Activated CD4-positive, alpha-beta memory T cell treated with anti-CD3 and anti-CD28 coated beads for 36 hours (primary cell): ENCODE results near the gene RGP1. TPM values are rescaled to one million over a fixed set of nuclear protein-coding genes. Genes with fewer than 3 reads are reported as not detected.

ENCODE experiments used
- CTCF ChIA-PET: fragments of 350-600 bp; sonication (Branson Sonifier 250); formaldehyde crosslinking; loops from one replicate; lab custom pipeline; 2021; ENCODE audit warnings: antibody characterized with exemption, inconsistent platforms; lab: Charles Lee
- POLR2A ChIA-PET: fragments of 350-600 bp; sonication (Branson Sonifier 250); formaldehyde crosslinking; loops from one replicate; lab custom pipeline; 2021; ENCODE audit warnings: antibody characterized with exemption; lab: Charles Lee
- DNase-seq: peaks from one replicate; pipeline ENCODE4 v3.0.0-alpha.2; 2020
- H3K27ac Mint-ChIP-seq: one replicate; pipeline ENCODE4 v1.8.0; 2021; ENCODE audit warnings: mixed read lengths
- H3K27me3 Mint-ChIP-seq: one replicate; pipeline ENCODE4 v1.8.0; 2021; ENCODE audit warnings: mixed read lengths
- H3K36me3 Mint-ChIP-seq: one replicate; pipeline ENCODE4 v1.8.0; 2021; ENCODE audit warnings: mixed read lengths
- H3K4me1 Mint-ChIP-seq: one replicate; pipeline ENCODE4 v1.8.0; 2021; ENCODE audit warnings: low read depth, mixed read lengths
- H3K4me3 Mint-ChIP-seq: one replicate; pipeline ENCODE4 v1.8.0; 2021; ENCODE audit warnings: mild to moderate bottlenecking, mixed read lengths
- H3K9me3 Mint-ChIP-seq: one replicate; pipeline ENCODE4 v1.8.0; 2021; ENCODE audit warnings: mixed read lengths
- intact Hi-C: fragments of 100-400 bp; cut with micrococcal nuclease; formaldehyde crosslinking; loops from one replicate; pipeline ENCODE4 v1.15.1; 2023
- total RNA-seq, 2 experiments: library from RNA; stranded (reverse); gene quantifications; one replicate each; pipeline ENCODE4 v1.2.3, GENCODE V29; 2021

RGP1 gene
- total RNA-seq, 2 experiments from 2014 or later: 17.4 to 18.0 TPM

DNA sequence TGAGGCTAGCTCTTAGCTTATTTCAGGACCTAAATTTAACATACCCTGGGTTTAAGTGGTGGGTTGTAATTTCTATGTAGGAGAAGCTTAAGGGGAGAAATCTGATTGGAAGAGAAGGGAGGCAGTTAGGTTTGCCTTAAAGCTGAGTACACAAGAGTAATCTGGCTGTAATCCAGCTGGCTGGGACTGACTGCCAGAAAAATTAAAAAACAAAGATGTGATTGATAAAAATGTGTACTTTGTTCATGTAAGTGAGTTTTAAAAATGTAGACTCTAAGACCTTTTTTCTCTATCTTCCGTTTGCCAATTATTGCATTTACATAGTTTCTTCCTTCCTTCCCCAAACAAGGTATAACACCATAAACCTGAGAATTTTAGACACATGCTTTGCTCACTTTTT is 22.4 kb downstream of the RGP1 start:
- intact Hi-C loops: no loop called here
- CTCF ChIA-PET: interaction anchor here (1.0 to 1.2 kb wide), 4 partner anchors 19 to 110 kb away, joined by 3 to 7 read pairs (median 3); no protein-coding TSS in a partner anchor
- Mint-ChIP-seq H3K9me3 (no peaks in the 10 kb centered on the region), H3K4me3 (no peak overlapping the region), H3K27ac (no peak overlapping the region), H3K27me3 (no peaks in the 10 kb centered on the region), H3K4me1 (no peaks in the 10 kb centered on the region), H3K36me3 (no peaks in the 10 kb centered on the region)
- POLR2A ChIA-PET: no interaction called here
- no peak for DNase-seq

GRCh38 chr9:35771943-35772342 is 22.9 kb downstream of the RGP1 start:
- Mint-ChIP-seq H3K9me3 (no peaks in the 10 kb centered on the region), H3K27me3 (no peaks in the 10 kb centered on the region), H3K36me3 (no peaks in the 10 kb centered on the region), H3K4me3 (no peak overlapping the region), H3K27ac (no peak overlapping the region), H3K4me1 (no peaks in the 10 kb centered on the region)
- intact Hi-C loops: no loop called here
- CTCF ChIA-PET: interaction anchor here (1.2 kb wide), 3 partner anchors 18 to 110 kb away, joined by 3 to 7 read pairs (median 3); no protein-coding TSS in a partner anchor
- DNase-seq: no peak
- POLR2A ChIA-PET: interaction anchor here (1.6 kb wide), 1 partner anchor 11 kb away, joined by 3 read pairs; no protein-coding TSS in a partner anchor

DNA sequence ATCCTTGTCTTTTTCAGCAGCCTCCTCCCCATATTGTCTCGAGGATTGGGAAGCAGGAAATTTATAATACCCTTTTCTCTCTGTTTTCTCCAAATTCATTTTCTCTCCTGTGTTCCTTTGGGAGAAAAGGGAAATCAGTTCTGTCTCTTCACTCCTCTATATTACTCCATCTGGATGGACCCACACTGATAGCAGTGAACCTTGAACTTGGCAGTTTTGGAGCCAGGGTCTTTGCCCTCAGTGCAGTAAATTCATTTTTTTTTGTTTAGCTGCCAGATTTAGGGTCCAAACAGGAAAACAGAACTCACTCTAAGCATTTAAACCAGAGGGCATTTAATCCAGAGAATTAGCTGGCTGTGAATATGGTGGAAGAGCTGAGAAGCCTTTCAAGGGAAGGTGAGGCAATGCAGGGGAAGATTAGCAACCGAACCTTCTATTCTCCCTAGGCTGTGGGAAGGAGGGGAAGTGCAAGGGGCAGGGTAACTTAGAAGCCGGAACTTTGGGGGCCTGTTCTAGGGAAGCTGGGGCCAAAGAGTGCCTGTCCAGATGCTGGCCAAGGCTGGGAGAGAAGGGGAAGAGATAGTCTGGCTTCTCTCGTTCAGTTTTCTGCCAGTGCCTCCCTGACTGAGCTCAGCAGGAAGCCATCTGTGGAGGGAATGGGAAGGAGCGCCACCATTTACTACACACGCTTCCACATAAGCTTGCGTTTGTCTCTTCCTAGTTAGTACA is 26.0 kb downstream of the RGP1 start:
- no peak overlapping the region for H3K4me3 Mint-ChIP-seq
- H3K4me1 Mint-ChIP-seq: no peaks in the 10 kb centered on the region
- H3K27me3 Mint-ChIP-seq: no peaks in the 10 kb centered on the region
- intact Hi-C loops: no loop called here
- H3K27ac Mint-ChIP-seq: no peak overlapping the region
- ChIA-PET POLR2A (no interaction called here), CTCF (interaction anchor here (0.7 to 2.2 kb wide), 6 partner anchors 14 to 40 kb away, joined by 3 to 7 read pairs (median 4); no protein-coding TSS in a partner anchor)
- no peaks in the 10 kb centered on the region for H3K9me3 Mint-ChIP-seq
- H3K36me3 Mint-ChIP-seq: no peaks in the 10 kb centered on the region
- no peak for DNase-seq

DNA sequence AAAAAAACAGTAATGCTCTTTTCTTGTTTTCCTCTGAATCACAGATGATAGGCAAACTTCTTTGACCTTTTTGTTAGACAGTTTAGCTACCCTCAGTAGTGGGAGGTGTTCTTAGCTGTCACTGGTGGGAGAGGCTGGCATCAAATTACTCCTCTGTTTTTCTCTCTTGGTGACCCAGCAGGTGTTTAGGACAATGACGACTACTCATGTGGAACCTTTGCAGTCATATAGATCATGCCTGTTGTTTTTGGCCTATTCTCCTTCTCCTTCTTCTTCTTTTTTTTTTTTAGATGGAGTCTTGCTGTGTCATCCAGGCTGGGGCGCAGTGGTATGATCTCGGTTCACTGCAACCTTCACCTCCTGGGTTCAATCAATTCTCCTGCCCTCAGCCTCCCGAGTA is 26.9 kb downstream of the RGP1 start:
- no peak for DNase-seq
- CTCF ChIA-PET: interaction anchor here (1.2 to 2.2 kb wide), 4 partner anchors 13 to 41 kb away, joined by 3 to 7 read pairs (median 6); no protein-coding TSS in a partner anchor
- Mint-ChIP-seq H3K27ac (no peak overlapping the region), H3K36me3 (no peaks in the 10 kb centered on the region), H3K4me1 (no peaks in the 10 kb centered on the region), H3K9me3 (no peaks in the 10 kb centered on the region), H3K4me3 (no peak overlapping the region), H3K27me3 (no peaks in the 10 kb centered on the region)
- POLR2A ChIA-PET: no interaction called here
- intact Hi-C loops: no loop called here

- Mint-ChIP-seq H3K36me3 (peaks cover 3% of the 10 kb centered on the region), H3K27ac (no peak overlapping the region), H3K4me1 (no peaks in the 10 kb centered on the region), H3K9me3 (no peaks in the 10 kb centered on the region), H3K27me3 (no peaks in the 10 kb centered on the region), H3K4me3 (no peak overlapping the region)
- POLR2A ChIA-PET: no interaction called here
- CTCF ChIA-PET: interaction anchor here (1.3 to 2.2 kb wide), 3 partner anchors 12 to 104 kb away, joined by 7 to 11 read pairs (median 11); no protein-coding TSS in a partner anchor
- intact Hi-C loops: no loop called here
- DNase-seq: no peak
These were observed 29.4 kb downstream of the RGP1 start for GRCh38 chr9:35778496-35778895.

GRCh38 chr9:35781066-35781465 is 32.0 kb downstream of the RGP1 start:
- Mint-ChIP-seq H3K27ac (no peak overlapping the region), H3K9me3 (no peaks in the 10 kb centered on the region), H3K27me3 (no peaks in the 10 kb centered on the region), H3K4me3 (no peak overlapping the region), H3K36me3 (peaks cover 10% of the 10 kb centered on the region), H3K4me1 (no peaks in the 10 kb centered on the region)
- intact Hi-C loops: no loop called here
- CTCF ChIA-PET: interaction anchor here (1.2 to 2.5 kb wide), 3 partner anchors 9 to 101 kb away, joined by 3 to 8 read pairs (median 7); no protein-coding TSS in a partner anchor
- POLR2A ChIA-PET: no interaction called here
- no peak for DNase-seq

DNA sequence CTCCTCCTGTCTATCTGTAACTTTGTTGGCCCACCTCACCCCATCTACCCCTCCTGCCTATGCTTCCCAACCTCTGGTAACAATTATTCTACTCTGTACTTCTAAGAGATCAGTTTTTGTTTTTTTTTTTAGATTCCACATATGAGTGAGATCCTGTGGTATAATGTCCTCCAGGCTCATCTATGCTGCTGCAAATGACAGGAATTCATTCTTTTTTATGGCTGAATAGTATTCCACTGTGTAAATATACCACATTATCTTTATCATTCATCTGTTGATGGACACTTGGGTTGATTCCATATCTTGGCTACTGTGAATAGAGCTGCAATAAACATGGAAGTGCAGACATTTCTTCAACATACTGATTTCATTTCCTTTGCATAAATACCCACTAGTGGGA is 34.3 kb downstream of the RGP1 start:
- H3K9me3 Mint-ChIP-seq: no peaks in the 10 kb centered on the region
- no peak overlapping the region for H3K4me3 Mint-ChIP-seq
- H3K36me3 Mint-ChIP-seq: peaks cover 10% of the 10 kb centered on the region
- no peaks in the 10 kb centered on the region for H3K27me3 Mint-ChIP-seq
- H3K4me1 Mint-ChIP-seq: no peaks in the 10 kb centered on the region
- intact Hi-C loops: no loop called here
- no peak for DNase-seq
- no peak overlapping the region for H3K27ac Mint-ChIP-seq
- CTCF ChIA-PET: interaction anchor here (1.2 to 2.5 kb wide), 2 partner anchors 22 to 99 kb away, joined by 3 to 7 read pairs; no protein-coding TSS in a partner anchor
- POLR2A ChIA-PET: no interaction called here

DNA sequence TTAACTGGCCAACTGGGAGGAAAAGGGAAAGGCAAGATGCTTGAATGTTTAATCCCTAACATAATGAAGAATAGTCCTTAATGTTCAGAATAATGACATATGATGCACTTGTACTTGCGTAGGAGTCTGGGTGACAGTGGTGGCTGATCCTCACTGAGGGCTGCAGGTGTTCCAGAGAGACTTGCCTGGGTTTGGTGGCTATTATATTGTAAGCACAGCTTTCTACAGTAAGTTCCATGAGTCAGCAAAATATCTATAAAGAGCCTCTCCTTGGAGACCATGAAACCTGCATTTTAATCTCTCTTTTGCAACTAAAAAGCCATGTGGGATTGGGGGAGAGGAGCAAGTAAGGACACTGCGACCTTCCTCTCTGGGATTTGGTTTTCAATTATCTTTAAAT is 40.5 kb downstream of the RGP1 start:
- DNase-seq: no peak
- no peak overlapping the region for H3K27ac Mint-ChIP-seq
- H3K36me3 Mint-ChIP-seq: no peaks in the 10 kb centered on the region
- POLR2A ChIA-PET: no interaction called here
- peaks cover 5% of the 10 kb centered on the region for H3K4me1 Mint-ChIP-seq
- H3K9me3 Mint-ChIP-seq: no peaks in the 10 kb centered on the region
- H3K27me3 Mint-ChIP-seq: no peaks in the 10 kb centered on the region
- CTCF ChIA-PET: interaction anchor here (0.5 to 3.1 kb wide), 46 partner anchors 8 to 389 kb away, joined by 3 to 66 read pairs (median 5); partner anchors contain the start of genes FAM221B, HINT2, SPAG8 and TMEM8B
- intact Hi-C loops: no loop called here
- H3K4me3 Mint-ChIP-seq: no peak overlapping the region

DNA sequence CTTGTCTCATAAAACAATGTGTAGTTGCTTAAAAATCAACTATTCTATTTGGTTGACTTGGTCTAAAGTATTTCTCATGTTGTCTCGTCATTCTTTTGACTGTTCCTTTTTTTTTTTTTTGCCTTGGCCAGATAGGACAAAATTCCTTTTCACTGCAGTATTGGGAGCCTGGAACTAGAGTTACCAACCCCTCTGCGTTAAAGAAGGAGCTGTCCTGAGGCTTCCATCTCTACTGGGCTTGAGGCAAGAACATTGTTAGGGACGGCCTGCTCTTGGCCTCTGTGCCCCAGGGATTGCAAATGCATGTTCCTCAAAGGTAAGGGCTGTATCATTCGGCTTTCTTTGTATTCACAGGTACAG is 40.9 kb downstream of the RGP1 start:
- H3K27me3 Mint-ChIP-seq: no peaks in the 10 kb centered on the region
- DNase-seq: no peak
- H3K4me1 Mint-ChIP-seq: peaks cover 5% of the 10 kb centered on the region
- no peak overlapping the region for H3K4me3 Mint-ChIP-seq
- no peaks in the 10 kb centered on the region for H3K36me3 Mint-ChIP-seq
- H3K9me3 Mint-ChIP-seq: no peaks in the 10 kb centered on the region
- H3K27ac Mint-ChIP-seq: no peak overlapping the region
- ChIA-PET POLR2A (no interaction called here), CTCF (interaction anchor here (0.6 to 3.1 kb wide), 47 partner anchors 8 to 389 kb away, joined by 3 to 66 read pairs (median 5); partner anchors contain the start of genes FAM221B, HINT2, SPAG8 and TMEM8B)
- intact Hi-C loops: loop anchor here (1.0 kb wide), 2 partner anchors 36 to 92 kb away; no protein-coding TSS in a partner anchor

DNA sequence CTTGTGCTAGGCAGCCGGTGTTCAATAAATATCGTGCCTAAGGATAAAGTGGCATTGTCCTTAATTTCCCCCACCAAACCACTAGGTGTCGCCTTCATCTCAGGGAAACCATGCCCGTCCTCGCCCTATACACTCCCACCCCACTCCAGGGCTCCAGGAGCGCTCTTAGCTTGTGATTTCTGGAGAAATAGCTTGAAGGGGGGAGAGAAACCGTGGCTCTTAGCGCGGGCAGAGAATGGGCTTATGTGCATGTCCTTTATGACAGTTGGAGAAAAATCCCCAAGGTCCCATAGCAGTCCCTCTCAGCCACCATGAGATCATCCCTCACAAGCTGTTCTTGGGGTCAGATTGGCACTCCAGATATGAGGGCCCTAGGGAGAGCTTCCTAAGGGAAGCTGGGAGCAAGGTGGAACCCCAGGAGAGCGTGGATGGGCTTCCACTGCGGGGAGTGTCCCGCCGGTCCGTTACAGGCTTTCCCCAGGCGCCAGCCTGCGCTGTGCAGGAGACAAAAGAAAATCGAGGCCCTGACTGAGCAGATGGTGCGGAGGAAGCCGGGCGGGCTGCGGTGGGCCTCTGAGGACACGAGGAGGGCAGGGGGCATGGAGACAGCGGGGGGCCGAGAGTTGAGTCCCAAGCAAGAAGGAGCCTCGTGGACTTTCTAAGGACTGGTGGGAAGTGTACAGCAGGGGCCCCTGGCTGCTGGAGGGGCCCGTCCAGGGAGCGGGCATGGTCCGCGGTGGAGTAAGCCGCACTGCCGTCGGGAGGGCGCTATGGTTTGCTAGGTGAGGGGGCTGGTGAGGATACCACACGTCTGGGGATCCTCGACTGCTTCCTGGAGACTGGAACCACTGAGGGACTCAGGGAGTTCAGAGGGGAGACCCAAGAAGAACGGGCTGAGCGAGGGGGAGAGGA is 41.6 kb downstream of the RGP1 start:
- ChIA-PET POLR2A (no interaction called here), CTCF (interaction anchor here (0.5 to 3.1 kb wide), 50 partner anchors 9 to 374 kb away, joined by 3 to 66 read pairs (median 4); partner anchors contain the start of genes FAM221B, HINT2, SPAG8 and TMEM8B)
- Mint-ChIP-seq H3K36me3 (no peaks in the 10 kb centered on the region), H3K9me3 (no peaks in the 10 kb centered on the region), H3K27me3 (no peaks in the 10 kb centered on the region), H3K4me3 (no peak overlapping the region), H3K4me1 (peaks cover 5% of the 10 kb centered on the region), H3K27ac (no peak overlapping the region)
- intact Hi-C loops: loop anchor here (1.0 kb wide), 2 partner anchors 36 to 92 kb away; no protein-coding TSS in a partner anchor
- peak; percentile 60 for DNase-seq

GRCh38 chr9:35791297-35791921 is 42.3 kb downstream of the RGP1 start, which contains the start of gene NPR2:
TSS of gene NPR2 (plus strand) at chr9:35791591. CDS start at chr9:35792409, 818 bp downstream.
- ChIA-PET POLR2A (no interaction called here), CTCF (interaction anchor here (2.4 kb wide), 1 partner anchor 90 kb away, joined by 15 read pairs; no protein-coding TSS in a partner anchor)
- H3K4me1 Mint-ChIP-seq: peaks cover 5% of the 10 kb centered on the region
- no peaks in the 10 kb centered on the region for H3K36me3 Mint-ChIP-seq
- no peak within 1 kb of the TSS for H3K27ac Mint-ChIP-seq
- H3K27me3 Mint-ChIP-seq: no peaks in the 10 kb centered on the region
- DNase-seq: no peak
- intact Hi-C loops: no loop called here
- H3K4me3 Mint-ChIP-seq: no peak within 1 kb of the TSS
- no peaks in the 10 kb centered on the region for H3K9me3 Mint-ChIP-seq
